HG03342 (cell line): ENCODE measurements around the gene KRT23.

Source experiments
- ATAC-seq: cut with Tn5 transposase; IDR thresholded peaks from one replicate; pipeline ENCODE4 v1.9.1; 2021; ENCODE audit warnings: mild to moderate bottlenecking, moderate library complexity; ENCODE audit not compliant: unreplicated experiment

Gene KRT23, protein sequence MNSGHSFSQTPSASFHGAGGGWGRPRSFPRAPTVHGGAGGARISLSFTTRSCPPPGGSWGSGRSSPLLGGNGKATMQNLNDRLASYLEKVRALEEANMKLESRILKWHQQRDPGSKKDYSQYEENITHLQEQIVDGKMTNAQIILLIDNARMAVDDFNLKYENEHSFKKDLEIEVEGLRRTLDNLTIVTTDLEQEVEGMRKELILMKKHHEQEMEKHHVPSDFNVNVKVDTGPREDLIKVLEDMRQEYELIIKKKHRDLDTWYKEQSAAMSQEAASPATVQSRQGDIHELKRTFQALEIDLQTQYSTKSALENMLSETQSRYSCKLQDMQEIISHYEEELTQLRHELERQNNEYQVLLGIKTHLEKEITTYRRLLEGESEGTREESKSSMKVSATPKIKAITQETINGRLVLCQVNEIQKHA

DNA sequence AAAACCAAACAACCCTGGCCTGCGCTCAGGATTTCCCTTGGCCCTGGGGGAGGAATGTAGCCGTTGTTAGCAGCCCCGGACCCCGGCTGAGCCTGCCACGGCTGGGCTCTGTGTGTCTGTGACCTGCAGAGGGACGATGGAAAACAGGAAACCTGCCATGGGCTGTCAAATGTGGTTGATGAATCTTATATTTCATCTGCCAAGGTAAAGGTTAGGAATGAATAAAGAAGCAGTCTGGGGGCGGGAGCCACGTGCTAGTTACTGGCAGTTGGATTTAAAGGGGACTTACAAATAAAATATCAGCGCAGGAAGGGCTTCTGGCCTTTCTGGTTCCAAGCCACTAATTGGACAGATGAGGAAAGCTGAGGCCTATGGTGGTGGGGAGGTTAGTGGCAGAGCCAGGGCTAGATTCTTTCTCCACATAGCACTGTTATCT lies at the start of gene KRT23:
Gene KRT23 (minus strand): TSS at position 263 of the 436 bp plus-strand sequence. CDS start 1,043 bp downstream, outside the sequence.
- ATAC-seq: no peak

DNA sequence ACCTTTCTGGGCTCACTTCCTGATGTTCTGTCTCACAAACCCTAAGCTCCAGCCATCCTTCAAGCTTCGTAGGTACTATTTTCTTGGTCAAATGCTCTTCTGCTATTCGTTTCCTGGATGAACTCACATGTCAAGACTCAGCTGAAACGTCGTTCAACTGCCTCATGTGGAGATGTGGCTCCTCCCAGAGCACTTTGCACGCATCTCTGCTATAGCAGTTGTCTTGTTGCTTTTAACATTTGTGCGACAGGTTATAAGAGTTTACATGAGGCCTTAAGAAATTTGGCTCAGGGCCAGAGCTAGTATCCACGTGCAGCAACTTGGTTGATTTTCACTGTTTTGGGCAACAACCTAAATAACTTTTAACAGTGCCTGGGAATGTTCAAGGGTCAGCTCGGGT lies 49.5 kb upstream of the KRT23 start:
- ATAC-seq: no peak

DNA sequence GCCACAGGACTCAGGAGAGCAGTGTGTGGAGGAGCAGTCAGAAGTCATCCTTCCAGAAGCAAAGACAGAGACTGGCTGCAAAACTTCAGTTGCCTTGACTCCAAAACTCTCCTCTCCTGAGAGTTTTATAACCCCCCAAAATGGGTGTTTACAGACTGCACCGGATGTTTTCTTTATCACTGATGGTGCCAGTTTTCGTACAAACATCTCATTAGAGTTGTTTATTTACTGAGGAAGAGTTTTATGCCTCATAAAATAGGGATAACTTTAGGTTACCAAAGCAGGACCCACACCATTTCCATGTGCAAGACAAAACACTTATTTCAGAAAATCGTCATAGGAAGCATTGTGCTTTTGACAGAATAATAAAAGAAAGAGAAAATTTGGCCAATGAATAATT lies 46.8 kb upstream of the KRT23 start, which contains the start of gene KRT40:
Gene KRT40 (minus strand): TSS at position 101 of the 400 bp plus-strand sequence. CDS start 53 bp downstream, at position 48.
- ATAC-seq: no peak

DNA sequence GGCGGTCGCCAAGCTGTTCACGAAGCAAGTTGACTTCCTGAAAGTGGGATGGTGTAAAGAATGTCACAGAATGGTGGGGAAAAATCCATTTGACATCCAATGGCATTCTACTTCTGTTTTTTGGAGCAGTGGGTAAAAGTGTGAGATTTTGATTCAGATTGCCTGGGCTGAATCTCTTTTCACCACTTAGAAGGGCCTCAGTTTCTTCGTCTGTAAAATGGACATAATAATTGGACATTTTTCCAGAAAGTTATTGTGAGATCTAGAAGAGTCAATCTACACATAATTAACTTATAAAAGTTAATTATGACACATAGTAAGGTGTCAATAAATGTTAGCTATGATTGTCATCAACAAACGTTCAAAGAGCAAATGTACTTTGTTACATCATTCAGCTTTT lies 43.7 kb upstream of the KRT23 start:
- ATAC-seq: no peak

DNA sequence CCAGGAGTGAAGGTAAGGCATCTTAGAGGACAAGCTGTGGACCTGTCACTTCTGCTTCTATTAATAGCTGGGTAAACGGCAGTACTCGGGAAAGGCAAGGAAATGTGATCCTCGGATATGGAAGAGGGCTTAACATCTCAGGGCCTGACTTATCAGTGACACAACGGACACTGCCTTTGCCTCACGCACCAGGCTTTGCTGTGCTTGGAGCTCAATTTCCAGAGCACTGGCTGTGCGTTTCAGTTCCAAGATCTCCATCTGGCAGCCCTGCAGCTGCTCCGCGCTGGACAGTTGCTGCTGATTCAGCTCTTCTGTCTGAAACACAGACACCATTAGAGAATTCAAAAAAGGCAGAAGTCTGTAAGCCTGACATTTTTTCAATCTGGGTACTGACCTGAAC lies 43.1 kb upstream of the KRT23 start:
- no peak for ATAC-seq

DNA sequence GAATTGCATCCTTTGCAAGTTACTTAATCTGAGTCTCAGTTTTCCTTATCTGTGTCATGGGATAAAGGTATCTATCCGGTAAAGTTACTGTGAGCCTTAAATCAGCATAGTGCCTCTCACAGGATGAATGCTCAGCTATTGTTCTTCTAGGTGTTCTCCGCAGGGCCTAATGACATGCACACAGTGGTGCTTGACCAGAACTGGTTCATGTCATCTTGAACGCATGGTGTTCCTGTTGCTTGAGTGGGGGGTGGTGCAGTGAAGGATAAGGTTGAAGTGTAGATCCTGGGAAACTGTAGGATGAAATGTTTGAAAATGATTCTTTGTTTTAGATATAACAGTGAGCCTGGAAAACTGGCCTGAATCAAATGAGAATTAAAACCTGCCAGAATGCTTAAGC lies 42.7 kb upstream of the KRT23 start:
- no peak for ATAC-seq

DNA sequence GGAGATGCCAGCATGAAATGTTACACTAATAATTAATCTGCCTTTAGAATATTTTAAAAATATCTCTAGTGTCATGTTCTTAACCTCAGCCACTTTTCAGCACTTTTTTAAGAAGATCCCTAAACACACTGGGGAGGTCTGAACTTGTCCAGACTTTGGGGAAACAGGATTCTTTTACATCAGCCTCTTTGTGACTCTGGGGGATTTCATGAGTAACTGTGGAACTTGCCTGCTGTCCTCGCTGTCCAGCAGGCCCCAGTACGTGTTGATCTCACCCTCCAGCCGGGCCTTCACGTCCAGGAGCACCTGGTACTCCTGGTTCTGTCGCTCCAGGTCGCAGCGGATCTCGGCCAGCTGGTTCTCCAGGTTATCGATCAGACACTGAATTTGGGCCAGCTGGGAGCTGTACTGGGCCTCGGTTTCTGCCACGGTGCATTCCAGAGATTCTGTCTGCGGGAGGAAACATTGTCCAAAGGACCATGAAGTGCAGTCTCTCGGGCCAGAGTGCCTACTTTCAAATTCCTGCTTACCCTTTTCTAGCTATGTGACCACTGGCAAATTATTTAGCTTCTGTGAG lies 41.2 kb upstream of the KRT23 start:
- no peak for ATAC-seq

DNA sequence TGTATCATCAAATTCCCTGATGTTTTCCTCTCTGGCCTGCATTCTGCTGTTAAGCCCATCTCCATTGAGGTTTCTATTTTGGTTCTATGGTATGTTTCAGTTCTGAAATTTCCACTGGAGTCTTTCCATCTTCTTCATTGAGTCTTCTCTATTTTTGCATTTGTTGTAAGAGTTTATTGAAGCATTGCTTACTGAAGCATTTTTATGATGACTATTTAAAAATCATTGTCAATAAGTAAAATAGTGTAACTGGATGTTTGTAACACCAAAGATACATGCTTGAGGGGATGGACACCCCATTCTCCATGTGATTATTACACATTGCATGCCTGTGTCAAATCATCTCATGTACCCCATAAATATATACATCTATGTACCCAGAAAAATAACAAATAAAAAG lies 38.1 kb upstream of the KRT23 start:
- ATAC-seq: no peak

DNA sequence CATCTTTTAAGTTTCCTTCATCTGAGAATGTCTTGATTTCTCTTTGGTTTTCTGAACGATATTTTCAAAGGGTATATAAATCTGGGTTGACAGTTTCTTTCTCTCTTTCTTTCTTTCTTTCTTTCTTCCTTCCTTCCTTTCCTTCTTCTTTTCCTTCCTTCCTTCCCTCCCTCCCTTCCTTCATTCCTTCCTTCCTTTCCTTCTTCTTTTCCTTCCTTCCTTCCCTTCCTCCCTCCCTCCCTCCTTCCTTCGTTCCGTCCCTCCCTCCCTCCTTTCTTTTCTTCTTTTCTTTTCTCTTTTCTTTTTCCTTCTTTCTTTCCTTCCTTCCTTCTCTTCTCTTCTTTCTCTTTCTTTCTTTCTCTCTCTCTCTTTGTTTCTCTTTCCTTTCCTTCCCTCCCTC lies 36.9 kb upstream of the KRT23 start:
- ATAC-seq: no peak

DNA sequence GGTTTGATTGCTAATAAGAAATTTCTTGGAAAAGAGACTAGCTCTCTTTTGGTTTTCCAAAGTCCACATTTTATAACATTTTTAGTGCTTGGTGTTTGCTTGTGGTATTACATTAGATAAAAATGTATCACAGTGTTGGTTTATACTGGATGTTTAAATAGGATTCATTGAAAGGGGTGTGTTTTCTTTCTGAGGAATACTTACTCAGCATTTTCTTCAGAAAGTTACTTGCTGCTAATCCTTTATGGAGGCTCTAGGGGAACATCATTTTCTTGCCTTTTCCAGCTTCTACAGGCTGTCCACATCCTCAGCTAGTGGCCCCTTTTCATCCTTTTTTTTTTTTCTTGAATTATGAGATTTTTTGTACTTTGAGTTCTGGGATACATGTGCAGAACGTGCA lies 30.1 kb upstream of the KRT23 start:
- ATAC-seq: no peak

DNA sequence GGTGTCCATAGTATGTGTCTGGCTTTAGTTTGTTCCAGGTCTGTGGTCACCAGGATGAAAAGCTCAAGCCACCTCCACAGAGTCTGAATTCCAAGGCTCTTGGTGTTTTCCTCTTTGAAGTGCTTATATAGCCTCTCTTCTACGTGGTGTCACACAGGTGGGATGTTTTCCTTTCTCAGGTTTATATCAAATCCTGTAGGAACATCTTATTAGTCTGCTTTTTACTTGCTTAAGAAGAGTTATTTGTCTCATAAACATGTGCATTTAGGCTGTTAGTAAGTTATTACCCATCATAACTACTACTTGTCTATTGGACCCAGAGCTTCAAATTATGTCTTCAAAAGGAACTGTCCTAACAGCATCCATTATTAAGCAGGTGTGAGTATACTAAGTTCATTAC lies 29.4 kb upstream of the KRT23 start, which contains the start of gene KRT39:
Gene KRT39 (minus strand): TSS at position 101 of the 400 bp plus-strand sequence. CDS start 92 bp downstream, at position 9.
- no peak for ATAC-seq

DNA sequence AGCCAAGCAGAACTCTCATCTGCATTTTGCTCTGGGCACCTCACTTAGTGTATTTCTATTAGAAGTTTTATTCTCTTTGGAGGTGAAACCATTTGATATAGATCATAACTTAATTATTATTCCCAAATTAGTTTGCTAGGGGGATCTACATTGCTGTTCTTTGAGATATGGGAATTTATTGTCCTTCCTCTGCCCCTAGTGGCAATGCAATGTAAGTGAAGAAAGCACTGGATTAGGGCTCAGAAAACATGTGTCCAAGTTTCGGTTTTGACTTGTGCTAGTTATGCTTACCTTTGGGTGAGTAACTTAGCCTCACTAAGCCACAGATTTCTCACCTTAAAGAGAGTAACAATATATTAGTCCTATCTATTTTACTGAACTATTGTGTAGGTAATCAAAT lies 26.4 kb upstream of the KRT23 start:
- ATAC-seq: no peak

GRCh38 chr17:40962059-40962561 lies 24.7 kb upstream of the KRT23 start:
- no peak for ATAC-seq

- ATAC-seq: no peak
Observed at GRCh38 chr17:40961591-40961990, 24.1 kb upstream of the KRT23 start.

DNA sequence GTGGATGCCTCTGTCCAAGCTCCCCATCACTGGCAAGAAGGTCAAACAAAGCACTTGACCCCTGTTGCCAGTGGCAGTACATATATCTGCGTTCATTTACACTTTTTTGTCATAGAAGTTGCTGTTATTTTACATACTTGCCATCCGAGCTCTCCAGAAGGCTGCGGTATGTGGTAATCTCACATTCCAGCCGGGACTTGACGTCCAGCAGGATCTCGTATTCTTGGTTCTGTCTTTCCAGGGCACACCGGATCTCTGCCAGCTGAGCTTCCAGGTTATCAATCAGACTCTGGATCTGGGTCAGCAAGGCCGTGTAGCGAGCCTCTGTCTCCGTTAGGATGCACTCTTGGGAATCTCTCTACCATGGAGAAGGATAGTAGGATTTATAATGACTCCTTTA lies 22.7 kb upstream of the KRT23 start:
- no peak for ATAC-seq

- no peak for ATAC-seq
Observed at GRCh38 chr17:40958086-40958953, 20.9 kb upstream of the KRT23 start.

DNA sequence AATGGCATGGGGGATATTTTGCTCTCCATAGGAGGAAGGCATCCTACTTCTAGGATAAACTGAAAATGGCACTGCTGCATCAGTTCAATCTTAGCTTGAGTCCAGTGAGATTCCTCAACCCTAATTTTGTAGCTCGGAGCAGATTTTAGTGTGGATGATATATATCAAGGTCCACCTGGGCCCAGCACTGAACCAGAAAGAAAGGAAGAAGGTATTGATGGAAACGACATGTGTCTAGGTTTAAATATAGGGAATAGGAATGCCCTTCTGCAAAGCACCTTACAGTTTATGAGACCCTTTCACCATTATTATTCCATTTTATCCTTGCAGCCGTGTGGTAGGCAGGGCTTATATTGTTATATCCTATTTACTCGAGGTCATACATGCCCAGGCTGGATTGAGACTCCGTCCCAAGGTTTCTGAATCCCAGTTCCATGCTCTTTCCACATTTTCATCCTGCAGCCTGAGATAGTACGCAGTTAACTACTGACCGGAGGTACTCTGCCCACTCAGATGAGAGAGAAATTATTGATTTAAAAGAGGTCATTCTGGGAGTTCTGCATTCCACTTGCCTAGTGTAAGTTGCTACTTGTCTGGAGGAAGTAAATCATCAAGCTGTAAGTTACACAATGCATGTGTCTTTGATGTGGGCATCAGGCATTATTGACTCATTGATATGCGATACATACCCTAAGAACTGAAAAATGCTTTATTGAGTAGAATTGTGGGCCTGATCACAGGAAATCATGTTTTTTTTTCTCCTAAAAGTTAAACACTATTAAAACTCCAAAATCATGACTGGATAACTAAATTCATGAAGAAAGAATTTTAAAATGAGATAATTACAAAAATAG lies 19.2 kb upstream of the KRT23 start:
- no peak for ATAC-seq

DNA sequence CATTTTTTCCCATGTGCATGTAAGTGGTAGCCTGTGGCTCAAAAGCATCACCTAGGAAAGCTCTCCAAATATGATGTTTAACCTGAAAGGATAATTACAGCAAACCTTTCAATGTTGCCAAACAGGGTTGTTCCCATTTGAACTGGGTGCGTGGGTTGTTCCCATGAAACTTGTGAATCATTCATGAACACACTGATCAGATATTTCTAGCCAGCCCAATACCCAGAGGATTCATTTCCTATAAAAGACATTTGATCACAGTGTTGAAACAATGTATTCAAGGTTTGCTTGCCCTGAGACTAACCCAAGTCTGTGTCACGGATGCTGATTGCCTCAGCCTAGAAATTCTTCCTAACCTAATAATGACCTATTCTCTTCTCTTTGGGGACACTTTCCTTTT lies 16.4 kb upstream of the KRT23 start:
- no peak for ATAC-seq

- no peak for ATAC-seq
Observed at GRCh38 chr17:40952661-40953060, 15.2 kb upstream of the KRT23 start.

DNA sequence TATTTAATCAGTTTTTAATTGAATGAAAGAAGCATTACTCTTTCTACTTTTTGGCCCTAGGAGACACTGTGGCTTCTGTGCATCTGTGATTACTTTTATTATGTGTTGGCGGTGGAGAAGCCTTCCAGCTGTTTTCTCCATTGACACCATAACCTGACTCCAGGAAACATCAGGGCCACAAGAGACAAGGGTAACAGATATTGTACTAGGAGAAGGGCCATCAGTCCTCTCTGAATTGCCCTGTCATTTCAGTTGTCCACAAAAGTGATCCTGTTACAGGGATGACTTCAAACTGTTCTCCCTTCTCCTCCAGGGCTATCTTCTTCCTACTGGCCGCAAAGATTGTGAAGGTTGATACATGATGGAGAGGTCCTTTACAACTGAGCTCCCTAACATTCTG lies 14.7 kb upstream of the KRT23 start:
- ATAC-seq: no peak
